Mesangial cell (primary cell): ENCODE data around the gene RPL21. TPM values are rescaled to one million over a fixed set of nuclear protein-coding genes. Genes with fewer than 3 reads are reported as not detected.

ENCODE experiments used
- total RNA-seq: library from RNA; depleted of rRNA; stranded (reverse); fragments of >200 nt; gene quantifications from 2 replicates; pipeline ENCODE4 v1.2.3, GENCODE V29; 2015

RPL21 gene
- total RNA-seq = 227 and 386 TPM in 2 replicates

GRCh38 chr13:27251166-27252091 lies at the start of gene RPL21:
Gene RPL21, plus strand, starts transcription at chr13:27251558. Its CDS starts 2,219 bp downstream, at chr13:27253777.

DNA sequence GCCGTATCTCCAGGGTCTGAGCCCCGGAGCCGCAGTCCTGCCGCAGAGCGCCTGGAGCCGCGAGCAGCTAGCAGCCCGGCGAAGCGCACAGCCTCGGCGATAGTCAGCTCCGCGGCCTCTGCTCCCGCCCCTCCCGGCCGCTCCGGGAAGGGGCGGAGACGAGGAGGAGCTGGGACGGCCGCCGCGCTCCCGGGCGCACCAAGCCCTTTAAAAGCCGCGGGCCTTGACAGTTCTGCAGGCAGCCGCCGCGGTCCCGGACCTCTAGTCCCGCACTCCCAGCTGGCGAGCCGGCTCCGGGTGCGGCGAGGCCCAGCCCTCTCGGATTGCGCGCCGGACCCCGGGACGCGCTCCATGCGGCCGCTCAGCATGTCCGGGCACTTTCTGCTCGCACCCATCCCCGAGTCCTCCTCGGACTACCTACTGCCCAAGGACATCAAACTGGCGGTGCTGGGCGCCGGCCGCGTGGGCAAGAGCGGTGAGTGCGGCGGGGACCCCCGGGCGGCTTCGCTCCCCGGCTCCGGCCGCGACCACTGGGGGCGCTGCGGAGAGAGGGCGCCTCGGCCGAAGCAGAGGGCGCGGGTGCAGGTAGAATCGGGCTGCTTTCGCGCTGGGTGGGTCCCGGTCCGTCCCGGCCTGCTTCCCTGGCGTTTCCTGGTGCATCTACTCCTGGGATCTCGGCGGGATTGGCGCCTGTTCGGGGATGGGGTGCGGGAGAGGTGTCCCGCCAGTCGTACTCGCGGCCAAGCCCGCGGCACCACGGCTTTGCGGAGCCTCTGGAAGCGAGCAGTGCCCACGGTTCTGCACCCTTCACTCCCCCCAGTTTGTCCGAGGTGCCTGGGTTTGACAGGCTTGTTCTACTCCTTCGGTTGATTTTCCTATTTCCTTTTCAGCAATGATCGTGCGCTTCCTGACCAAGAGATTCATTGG lies 19.5 kb downstream of the RPL21 start, which contains the start of gene RASL11A:
RASL11A (plus strand) TSS at position 237 of the 927 bp plus-strand sequence; CDS start at position 352, 115 bp downstream.

Other genes starting within 250 kb of the RPL21 start
- gene USP12, start 79.7 kb upstream of the RPL21 start, total RNA-seq = 6.1 and 9.8 TPM in 2 replicates
- 4.9 and 19.4 TPM in 2 replicates for gene RASL11A, start 19.3 kb downstream of the RPL21 start, total RNA-seq
- gene GTF3A, start 173.1 kb downstream of the RPL21 start, total RNA-seq = 109 and 206 TPM in 2 replicates
- gene MTIF3, start 199.0 kb downstream of the RPL21 start, total RNA-seq = 26.0 and 30.1 TPM in 2 replicates